Sigmoid colon (tissue), 4 donors: ENCODE results near the gene PIGM.

Experiments used
- POLR2A ChIP-seq, 2 donors: fragments of 450-650 bp; IDR thresholded peaks; one replicate each; pipeline ENCODE4 v1.6.1; 2016; ENCODE audit warnings: antibody characterized with exemption in 2 of 2, mild to moderate bottlenecking in 2 of 2, moderate library complexity in 2 of 2
- POLR2AphosphoS5 ChIP-seq, 4 donors: sonication (generic); formaldehyde crosslinking; IDR thresholded peaks; one replicate each; pipeline ENCODE4 v1.6.1; 2017; ENCODE audit warnings: antibody characterized with exemption in 4 of 4
- TF ChIP-seq, protein P1 (sequence below), 4 experiments: fragments of 450-650 bp in 3 of 4; fragments of 200-600 bp in 1 of 4; IDR thresholded peaks; one replicate each; pipeline ENCODE4 v1.5.1; 2016 to 2019; ENCODE audit warnings: antibody characterized with exemption in 4 of 4, mild to moderate bottlenecking in 3 of 4, moderate library complexity in 2 of 4

GRCh38 chr1:160018347-160018746 lies 13.4 kb downstream of the PIGM start:
- TF ChIP-seq POLR2AphosphoS5 (IDR thresholded peaks at IDR 0.05) (no peak), POLR2A (IDR thresholded peaks at IDR 0.05) (no peak)
- TF ChIP-seq, protein P1, sequence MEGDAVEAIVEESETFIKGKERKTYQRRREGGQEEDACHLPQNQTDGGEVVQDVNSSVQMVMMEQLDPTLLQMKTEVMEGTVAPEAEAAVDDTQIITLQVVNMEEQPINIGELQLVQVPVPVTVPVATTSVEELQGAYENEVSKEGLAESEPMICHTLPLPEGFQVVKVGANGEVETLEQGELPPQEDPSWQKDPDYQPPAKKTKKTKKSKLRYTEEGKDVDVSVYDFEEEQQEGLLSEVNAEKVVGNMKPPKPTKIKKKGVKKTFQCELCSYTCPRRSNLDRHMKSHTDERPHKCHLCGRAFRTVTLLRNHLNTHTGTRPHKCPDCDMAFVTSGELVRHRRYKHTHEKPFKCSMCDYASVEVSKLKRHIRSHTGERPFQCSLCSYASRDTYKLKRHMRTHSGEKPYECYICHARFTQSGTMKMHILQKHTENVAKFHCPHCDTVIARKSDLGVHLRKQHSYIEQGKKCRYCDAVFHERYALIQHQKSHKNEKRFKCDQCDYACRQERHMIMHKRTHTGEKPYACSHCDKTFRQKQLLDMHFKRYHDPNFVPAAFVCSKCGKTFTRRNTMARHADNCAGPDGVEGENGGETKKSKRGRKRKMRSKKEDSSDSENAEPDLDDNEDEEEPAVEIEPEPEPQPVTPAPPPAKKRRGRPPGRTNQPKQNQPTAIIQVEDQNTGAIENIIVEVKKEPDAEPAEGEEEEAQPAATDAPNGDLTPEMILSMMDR (IDR thresholded peaks at IDR 0.05): no peak
